B cell (primary cell): ENCODE results near the gene TGM6. TPM values are rescaled to one million over a fixed set of nuclear protein-coding genes. Genes with fewer than 3 reads are reported as not detected.

Source experiments
- ATAC-seq: fragments of 200-7000 bp; cut with Tn5 transposase; one replicate; pipeline ENCODE4 v1.10.0; 2021; ENCODE audit warnings: low read depth, mild to moderate bottlenecking, moderate number of reproducible peaks, moderate library complexity
- CTCF ChIA-PET: fragments of 350-600 bp; sonication (Branson Sonifier 250); formaldehyde crosslinking; loops from one replicate; lab custom pipeline; 2021; ENCODE audit warnings: antibody characterized with exemption, inconsistent platforms; lab: Charles Lee
- POLR2A ChIA-PET: fragments of 350-600 bp; sonication (Branson Sonifier 250); formaldehyde crosslinking; loops from one replicate; lab custom pipeline; 2021; ENCODE audit warnings: antibody characterized with exemption; lab: Charles Lee
- DNase-seq: peaks from one replicate; pipeline ENCODE4 v3.0.0; 2013
- H2AFZ ChIP-seq: 2 replicates; pipeline ENCODE4 v1.6.1; 2012; ENCODE audit warnings: mild to moderate bottlenecking, low read depth, low read length; ENCODE audit not compliant: insufficient read depth, poor library complexity, severe bottlenecking
- H3K27ac ChIP-seq, 2 donors: 1 replicate in 1 of 2; 2 replicates in 1 of 2; pipeline ENCODE4 v1.5.1; 2012 to 2013; ENCODE audit warnings: low read length in 2 of 2, mild to moderate bottlenecking in 2 of 2, moderate library complexity in 1 of 2
- H3K27me3 ChIP-seq, 4 experiments: fragments of 200-600 bp in 1 of 4; sonication (generic) in 1 of 4; replicated peaks in 1 of 4; 1 replicate in 2 of 4; 2 replicates in 2 of 4; pipeline versions ENCODE4 v1.6.1 to v1.7.0; 2013 to 2016; ENCODE audit warnings: low read length in 3 of 4, mild to moderate bottlenecking in 2 of 4, mixed read lengths in 1 of 4, moderate library complexity in 1 of 4; ENCODE audit not compliant: insufficient read depth in 4 of 4, control insufficient read depth in 3 of 4; ENCODE audit errors: control extremely low read depth in 1 of 4
- H3K36me3 ChIP-seq, 2 experiments: replicated peaks in 1 of 2; 1 replicate in 1 of 2; 2 replicates in 1 of 2; pipeline versions ENCODE4 v1.6.1 to v1.7.1; 2013; ENCODE audit warnings: low read length in 1 of 2; ENCODE audit not compliant: insufficient read depth in 2 of 2, control insufficient read depth in 1 of 2; ENCODE audit errors: control extremely low read depth in 1 of 2, extremely low read depth in 1 of 2
- H3K4me1 ChIP-seq, 2 donors: fragments of 200-600 bp in 1 of 2; sonication (generic) in 1 of 2; 1 replicate in 1 of 2; 2 replicates in 1 of 2; pipeline versions ENCODE4 v1.5.1 to v1.6.1; 2013 to 2017; ENCODE audit warnings: low read length in 2 of 2; ENCODE audit not compliant: control insufficient read depth in 2 of 2, insufficient read depth in 2 of 2
- H3K4me2 ChIP-seq: replicated peaks from 2 replicates; pipeline ENCODE3; 2012; ENCODE audit warnings: mild to moderate bottlenecking, low read depth, low read length; ENCODE audit not compliant: poor library complexity, severe bottlenecking
- H3K4me3 ChIP-seq, 5 experiments: fragments of 200-600 bp in 1 of 5; sonication (generic) in 1 of 5; 1 replicate in 3 of 5; 2 replicates in 2 of 5; pipeline versions ENCODE4 v1.5.1 to v1.7.0; 2011 to 2016; ENCODE audit warnings: low read length in 4 of 5, mild to moderate bottlenecking in 4 of 5, low read depth in 2 of 5, control low read depth in 1 of 5, moderate library complexity in 1 of 5; ENCODE audit not compliant: insufficient read depth in 1 of 5; ENCODE audit errors: control extremely low read depth in 1 of 5, extremely low read depth in 1 of 5
- H3K79me2 ChIP-seq: fragments of 200-600 bp; sonication (generic); one replicate; pipeline ENCODE4 v1.6.0; 2016; ENCODE audit warnings: low read length; ENCODE audit not compliant: control insufficient read depth, insufficient read depth
- H3K9ac ChIP-seq: fragments of 200-600 bp; sonication (generic); 2 replicates; pipeline ENCODE4 v1.6.1; 2017; ENCODE audit warnings: mild to moderate bottlenecking, low read length, moderate library complexity
- H3K9me3 ChIP-seq, 3 donors: one replicate each; pipeline versions ENCODE4 v1.6.1 to v1.7.1; 2013; ENCODE audit warnings: low read length in 2 of 3; ENCODE audit not compliant: control insufficient read depth in 2 of 3, insufficient read depth in 1 of 3; ENCODE audit errors: control extremely low read depth in 1 of 3
- H4K20me1 ChIP-seq: 2 replicates; pipeline ENCODE4 v1.6.0; 2012; ENCODE audit warnings: mild to moderate bottlenecking, low read length; ENCODE audit not compliant: insufficient read depth, control insufficient read depth, poor library complexity, severe bottlenecking
- H3K27ac Mint-ChIP-seq: one replicate; pipeline ENCODE4 v1.8.0; 2021; ENCODE audit warnings: mixed read lengths
- H3K27me3 Mint-ChIP-seq: one replicate; pipeline ENCODE4 v1.8.0; 2021; ENCODE audit warnings: mixed read lengths
- H3K4me1 Mint-ChIP-seq: one replicate; pipeline ENCODE4 v1.8.0; 2021; ENCODE audit warnings: mixed read lengths
- H3K4me3 Mint-ChIP-seq: one replicate; pipeline ENCODE4 v1.8.0; 2021; ENCODE audit warnings: mixed read lengths
- H3K9me3 Mint-ChIP-seq: one replicate; pipeline ENCODE4 v1.8.0; 2022; ENCODE audit warnings: mixed read lengths; ENCODE audit not compliant: insufficient read depth
- CTCF ChIP-seq: fragments of 200-600 bp; IDR thresholded peaks from one replicate; pipeline ENCODE4 v1.8.0; 2022; ENCODE audit warnings: antibody characterized with exemption, mild to moderate bottlenecking
- EZH2 ChIP-seq: IDR thresholded peaks from 2 replicates; pipeline ENCODE4 v1.6.1; 2012; ENCODE audit warnings: borderline replicate concordance, low read depth, mild to moderate bottlenecking, moderate library complexity, low read length; ENCODE audit not compliant: insufficient read depth, poor library complexity, severe bottlenecking
- WGBS: methylation state at CpG from one replicate; pipeline ENCODE4 v1.1.5; 2013; ENCODE audit warnings: missing lambda C conversion rate; ENCODE audit not compliant: insufficient coverage; 5-methylcytosine and 5-hydroxymethylcytosine counted together
- intact Hi-C: fragments of 100-400 bp; cut with micrococcal nuclease; formaldehyde crosslinking; loops from one replicate; pipeline ENCODE4 v1.10.0; 2022
- polyA plus RNA-seq: library from polyadenylated mRNA; depleted of rRNA; stranded (reverse); fragments of >200 nt; gene quantifications from 2 replicates; pipeline ENCODE4 v1.2.3, GENCODE V29; 2012
- total RNA-seq, 2 donors: library from RNA; stranded (reverse); fragments of 120-200 nt in 1 of 2; gene quantifications; 1 replicate in 1 of 2; 2 replicates in 1 of 2; pipeline versions ENCODE4 v1.2.3 to v1.2.4, GENCODE V29; 2013 to 2022

TGM6 gene
- total and polyA plus RNA-seq, 2 donors (not counting 1 experiment from before 2014, with no cell fraction given), result not detected

- CTCF ChIA-PET, result interaction anchor here (1.3 kb wide), 1 partner anchor 125 kb away, joined by 3 read pairs; no protein-coding TSS in a partner anchor
- no peaks in the 10 kb centered on the region for H3K79me2 ChIP-seq
- intact Hi-C loops, result no loop called here
Observed at GRCh38 chr20:2331901-2332565, 48.7 kb upstream of the TGM6 start.

More at GRCh38 chr20:2331901-2332565, 48.7 kb upstream of the TGM6 start:
- no peak for DNase-seq
- Histone ChIP-seq H3K4me1 (no peaks in the 10 kb centered on the region), H3K27ac (no peak overlapping the region), H3K27me3 (peaks cover 0 to 5% (median 0%) of the 10 kb centered on the region in 4 experiments), H3K9ac (no peak overlapping the region), H3K36me3 (no peaks in the 10 kb centered on the region), H4K20me1 (no peaks in the 10 kb centered on the region), H2AFZ (no peak overlapping the region), H3K4me3 (no peak overlapping the region), H3K4me2 (no peak overlapping the region), H3K9me3 (no peaks in the 10 kb centered on the region)
- H3K27ac Mint-ChIP-seq, result no peak overlapping the region
- H3K4me3 Mint-ChIP-seq, result no peak overlapping the region
- no peaks in the 10 kb centered on the region for H3K4me1 Mint-ChIP-seq
- POLR2A ChIA-PET, result no interaction called here
- TF ChIP-seq EZH2, result no peak
- no peak for TF ChIP-seq CTCF
- 92% methylated on average over 16 of the region's 17 CpGs for WGBS
- peaks cover 17% of the 10 kb centered on the region for H3K27me3 Mint-ChIP-seq
- no peak for ATAC-seq
- no peaks in the 10 kb centered on the region for H3K9me3 Mint-ChIP-seq
